ENCODE data around the gene WFIKKN2.

DNA sequence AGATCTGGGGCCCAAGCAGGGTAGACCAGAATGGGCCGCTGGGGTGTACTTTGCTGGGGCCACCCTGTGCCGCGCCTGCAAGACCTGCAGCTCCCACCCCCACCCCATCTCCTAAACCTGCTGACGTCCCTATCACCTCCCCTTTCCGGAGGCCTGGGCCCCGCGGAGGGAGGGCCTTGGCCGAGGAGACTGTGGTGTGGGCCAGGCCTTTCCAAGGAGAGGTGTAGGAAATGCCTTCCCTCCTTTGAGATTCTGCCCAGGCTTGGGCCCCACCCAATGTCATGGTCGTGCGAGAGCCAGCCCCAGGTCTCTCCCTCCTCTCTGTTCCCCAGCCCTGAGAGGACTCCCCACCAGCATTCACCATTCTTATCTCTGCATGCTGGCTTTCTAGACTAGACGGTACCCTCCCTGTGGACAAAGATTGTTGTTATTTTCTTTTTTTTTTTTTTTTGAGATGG is 3.9 kb upstream of the WFIKKN2 start:
- TF ChIP-seq GATA2 (IDR thresholded peaks at IDR 0.05; ENCODE audit: low read depth, low read length) (no peak), GATA3 (IDR thresholded peaks at IDR 0.05; ENCODE audit: low read depth, low read length) (no peak)

All from SH-SY5Y (cell line).